ENCODE measurements around the gene FLNA.
A peak's percentile ranks its signal among the peaks of the same experiment; 100 is the strongest.
"Not testable (repeated sequence)": the region's sequence is repeated elsewhere in the genome, so short reads cannot be mapped to it uniquely, and the experiment has no call there.

The FLNA gene

DNA sequence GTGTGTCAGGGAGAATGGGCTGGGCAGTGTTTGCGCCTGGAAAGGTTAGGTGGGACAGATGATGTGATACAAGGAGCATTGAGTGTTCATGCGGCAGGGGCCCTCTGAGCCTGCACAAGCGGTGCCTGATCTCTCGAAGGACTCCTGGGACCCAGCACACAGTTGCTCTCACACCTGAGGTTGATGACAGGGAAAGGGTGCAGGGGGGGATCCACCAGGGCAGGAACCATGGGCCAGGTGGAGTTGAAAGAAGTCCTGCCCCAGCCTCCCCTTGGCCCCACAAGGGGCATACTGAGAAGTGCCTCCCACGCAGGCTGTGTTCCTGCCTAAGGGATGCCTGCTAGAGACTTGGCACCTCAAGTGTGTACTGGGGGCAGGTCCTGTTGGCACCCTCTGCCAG is 45.8 kb downstream of the FLNA start:
- DNase-seq = no peak

DNA sequence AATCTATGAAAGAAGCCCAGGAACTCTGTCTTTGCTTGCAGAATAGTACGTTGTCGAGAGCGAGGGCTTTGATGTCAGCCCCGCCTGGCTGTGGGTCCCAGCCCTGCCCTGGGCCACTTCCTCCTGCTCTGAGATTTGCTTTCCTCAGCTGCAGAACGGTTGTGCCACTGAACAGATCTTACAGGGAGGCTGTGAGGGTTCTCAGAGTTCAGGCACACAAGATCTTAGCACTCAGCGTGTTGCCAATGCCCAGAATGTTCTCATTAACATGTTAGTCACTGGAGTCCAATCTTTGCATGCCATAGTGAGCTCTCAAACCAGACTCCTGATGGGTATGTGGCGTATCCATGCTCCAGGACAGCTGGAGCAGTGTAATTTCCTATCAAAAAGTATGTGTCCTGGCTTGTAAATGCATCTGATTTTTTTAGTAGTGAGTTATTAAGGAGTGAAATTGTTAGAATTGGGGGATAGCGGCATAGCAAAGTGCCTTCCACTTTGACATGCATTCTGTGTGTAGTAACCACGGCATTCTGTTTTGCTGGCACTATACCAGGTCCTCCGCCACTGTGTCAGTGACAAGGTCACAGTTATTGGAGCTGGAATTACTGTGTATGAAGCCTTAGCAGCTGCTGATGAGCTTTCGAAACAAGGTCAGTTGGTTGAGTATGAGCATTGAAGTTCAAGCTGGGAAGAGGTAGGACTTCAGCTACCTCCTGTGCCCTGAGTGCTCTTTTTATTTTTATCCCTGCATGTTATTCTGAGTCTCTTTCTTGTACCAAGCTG is 47.2 kb downstream of the FLNA start:
- no peak for DNase-seq

DNA sequence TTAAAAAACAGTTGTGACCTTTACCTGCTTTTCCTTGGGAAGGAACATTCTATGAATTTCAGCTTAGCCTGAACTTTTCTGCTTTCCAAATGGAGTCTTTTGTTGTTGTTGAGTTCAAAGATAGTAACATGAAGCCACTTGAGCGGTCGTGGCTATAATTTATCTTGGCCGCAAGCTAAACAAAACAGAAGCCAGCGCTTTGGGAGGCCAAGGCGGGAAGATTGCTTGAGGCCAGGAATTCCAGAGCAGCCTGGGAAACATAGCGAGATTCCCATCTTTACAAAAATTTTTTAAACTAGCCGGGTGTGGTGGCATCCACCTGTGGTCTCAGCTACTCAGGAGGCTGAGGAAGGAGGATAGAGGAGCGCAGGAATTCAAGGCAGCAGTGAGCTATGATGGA is 48.9 kb downstream of the FLNA start:
- no peak for DNase-seq

DNA sequence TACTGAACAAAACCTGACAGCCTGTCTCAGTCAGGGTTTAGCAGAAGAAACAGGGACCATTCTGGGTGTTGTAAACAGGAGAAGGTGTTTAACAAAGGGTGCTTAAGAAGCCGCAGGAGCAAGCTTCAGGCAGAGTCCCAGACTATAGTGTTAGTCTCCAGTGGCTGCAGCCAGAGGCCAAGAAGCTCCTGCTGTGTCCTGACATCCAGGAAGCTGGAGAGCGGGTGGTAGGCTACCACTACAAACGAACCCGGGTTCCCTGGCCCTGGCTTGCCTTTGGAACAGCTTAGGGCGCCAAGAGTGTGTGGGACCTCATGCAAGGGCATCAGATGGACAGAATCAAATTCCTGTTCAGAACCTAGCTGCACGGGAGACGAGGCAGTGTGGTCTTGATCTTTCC is 50.9 kb downstream of the FLNA start:
- DNase-seq = no peak

DNA sequence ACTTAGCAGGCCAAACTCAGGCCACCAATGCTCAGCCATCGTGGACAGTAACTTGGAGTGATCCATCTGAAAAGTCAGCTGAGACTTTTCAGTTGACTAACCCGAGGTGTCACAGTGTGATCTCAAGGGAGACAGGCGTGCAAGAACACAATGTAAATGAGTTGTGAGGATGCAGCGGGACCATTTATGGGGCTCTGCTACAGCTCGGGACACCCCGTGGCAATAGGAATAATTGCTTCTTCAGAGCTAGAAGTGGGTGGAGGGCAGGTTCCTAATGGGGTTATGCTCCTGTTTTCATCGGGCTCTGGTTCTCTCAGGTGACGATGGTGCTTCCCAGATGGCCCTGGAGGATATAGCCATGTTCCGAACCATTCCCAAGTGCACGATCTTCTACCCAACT is 51.5 kb downstream of the FLNA start:
- DNase-seq = no peak

DNA sequence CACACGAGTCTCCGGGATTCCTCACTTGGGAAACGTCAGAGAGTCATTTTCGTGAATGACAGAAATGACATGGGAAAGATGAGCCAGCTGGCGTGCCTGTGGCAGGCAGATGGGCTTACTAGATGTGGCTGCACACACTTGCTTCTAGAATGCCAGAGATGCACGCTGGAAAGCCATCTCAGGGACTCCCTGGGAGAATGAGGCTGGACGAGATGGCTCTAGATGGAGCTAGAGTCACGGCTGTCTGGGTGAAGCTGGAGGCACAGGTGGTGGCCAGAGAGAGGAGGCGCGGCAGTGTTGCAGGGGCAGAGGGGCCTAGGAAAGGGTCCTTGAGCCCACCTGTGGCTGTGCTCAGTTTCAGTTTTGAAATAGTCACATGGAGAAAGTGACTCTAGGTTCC is 52.8 kb downstream of the FLNA start:
- DNase-seq = no peak

DNA sequence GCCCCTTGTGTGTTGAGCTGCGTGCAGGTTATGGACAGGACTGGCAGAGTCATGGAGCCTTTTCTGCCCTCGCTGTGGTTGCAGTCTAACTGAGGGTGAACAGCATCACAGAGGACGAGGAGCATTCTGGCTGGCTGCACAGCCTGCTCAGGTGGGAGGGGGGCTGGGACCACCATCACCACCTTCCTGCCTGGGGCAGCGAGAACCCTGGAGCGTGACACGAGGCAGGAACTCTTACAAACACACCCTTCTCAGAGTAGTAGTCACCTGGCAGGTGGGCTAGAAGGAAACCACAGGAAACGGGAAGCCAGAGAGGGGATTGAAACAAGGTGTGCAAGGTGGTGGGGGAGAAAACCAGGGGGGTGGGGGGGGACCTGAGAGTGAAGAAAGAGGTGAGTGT is 53.3 kb downstream of the FLNA start:
- DNase-seq = no peak

DNA sequence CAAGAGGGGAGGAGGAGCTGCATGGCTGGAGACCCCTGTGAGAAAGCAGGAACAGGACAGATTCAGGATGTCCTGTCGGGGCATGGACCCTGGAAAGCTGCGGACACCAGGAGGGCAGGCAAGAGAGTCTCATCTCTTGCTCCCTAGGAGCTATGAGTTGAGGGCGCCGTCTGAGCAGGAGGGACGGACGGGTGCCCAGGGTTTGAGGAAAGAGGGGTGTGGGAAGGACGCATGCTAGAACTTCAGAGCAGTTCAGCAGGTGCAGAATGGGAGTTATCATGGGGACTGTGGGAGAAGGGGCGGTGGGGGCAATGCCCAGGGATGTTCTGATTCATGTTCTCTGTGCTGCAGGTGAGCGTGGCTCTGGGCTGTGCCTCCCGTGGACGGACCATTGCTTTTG is 54.0 kb downstream of the FLNA start:
- DNase-seq = no peak

DNA sequence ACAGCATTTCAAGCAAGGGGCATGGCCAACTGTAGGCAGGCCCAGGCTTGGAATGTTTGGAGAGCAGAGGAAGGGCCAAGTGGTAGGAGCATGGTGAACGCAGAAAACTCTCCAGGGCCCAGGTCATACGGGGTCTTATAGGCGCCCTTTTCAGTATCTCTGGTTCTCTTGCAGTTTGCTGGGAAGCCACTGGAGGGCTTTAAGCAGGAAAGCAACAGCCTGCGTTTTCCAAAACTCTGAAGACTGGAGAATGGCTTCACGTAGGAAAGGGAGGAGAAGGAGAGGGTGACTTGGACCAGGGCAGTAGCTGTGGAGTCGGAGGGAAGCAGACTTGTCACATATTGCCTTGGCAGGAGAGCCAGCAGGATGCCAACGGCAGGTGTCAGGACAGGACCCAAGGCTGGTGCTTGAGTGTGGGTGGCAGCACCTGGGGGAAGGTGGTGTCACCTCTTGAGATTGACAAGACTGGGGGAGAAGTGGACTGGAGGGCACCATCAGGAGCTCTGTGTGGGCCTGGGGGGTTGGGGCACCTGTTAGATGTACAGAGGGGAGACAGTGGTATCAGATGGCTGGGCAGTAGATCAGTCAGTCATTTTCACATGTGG is 56.9 kb downstream of the FLNA start:
- DNase-seq = peak; percentile 11

DNA sequence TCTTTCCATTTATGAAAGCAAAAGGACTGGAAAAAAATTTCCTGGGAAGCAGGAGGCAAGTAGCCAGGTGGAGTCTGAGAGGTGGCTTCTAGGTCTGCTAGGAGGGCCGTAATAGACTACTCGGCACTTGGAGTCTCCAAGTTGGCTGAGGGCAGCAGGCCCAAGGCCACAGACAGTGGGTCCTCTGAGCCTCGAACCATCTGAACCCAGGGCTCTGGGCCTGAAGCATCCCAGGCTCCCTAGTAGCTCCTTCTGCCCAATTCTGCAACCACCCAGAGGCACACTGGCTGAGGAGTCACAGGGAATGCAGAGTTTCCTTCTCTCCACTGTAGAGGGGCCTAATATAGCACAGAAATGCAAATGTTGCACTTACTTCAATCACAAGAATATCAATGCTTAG is 59.0 kb downstream of the FLNA start:
- DNase-seq = no peak

DNA sequence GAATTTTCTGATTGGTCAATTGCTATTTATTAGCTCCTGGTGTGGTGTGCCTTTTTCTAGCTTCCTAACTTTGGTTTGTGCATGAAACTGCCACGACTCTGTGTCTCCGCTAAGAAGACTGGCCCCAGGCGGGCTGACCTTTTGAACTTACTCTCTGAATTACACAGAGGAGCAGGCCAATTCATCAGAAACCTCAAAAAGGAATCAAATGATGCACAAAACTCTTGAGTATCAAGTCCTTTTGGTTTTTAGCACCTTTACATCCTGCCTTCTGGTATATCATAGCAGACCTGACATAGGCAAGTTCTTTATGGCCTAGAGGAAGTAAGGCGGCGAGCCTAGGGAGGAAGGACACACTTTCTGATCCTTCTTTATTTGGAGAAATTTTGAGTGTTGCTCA is 61.3 kb downstream of the FLNA start:
- peak; percentile 9 for DNase-seq

DNA sequence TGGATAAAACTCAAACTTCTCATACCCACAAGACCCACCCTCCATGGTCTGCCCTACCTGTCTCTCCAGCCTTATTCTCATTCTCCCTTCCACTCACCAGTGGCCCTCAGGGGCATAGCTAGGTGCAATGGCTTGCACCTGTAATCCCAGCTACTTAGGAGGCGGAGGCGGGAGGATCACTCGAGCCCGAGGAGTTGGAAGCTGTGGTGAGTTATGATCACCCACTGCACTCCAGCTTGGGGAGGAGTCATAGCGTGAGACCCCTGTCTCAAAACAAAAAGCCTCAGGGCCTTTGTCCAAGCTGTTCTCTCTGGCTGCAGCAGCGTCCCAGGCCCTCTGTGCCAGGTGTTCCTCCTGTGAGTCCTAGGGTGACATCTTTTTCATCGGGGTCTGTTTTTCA is 62.3 kb downstream of the FLNA start:
- no peak for DNase-seq

DNA sequence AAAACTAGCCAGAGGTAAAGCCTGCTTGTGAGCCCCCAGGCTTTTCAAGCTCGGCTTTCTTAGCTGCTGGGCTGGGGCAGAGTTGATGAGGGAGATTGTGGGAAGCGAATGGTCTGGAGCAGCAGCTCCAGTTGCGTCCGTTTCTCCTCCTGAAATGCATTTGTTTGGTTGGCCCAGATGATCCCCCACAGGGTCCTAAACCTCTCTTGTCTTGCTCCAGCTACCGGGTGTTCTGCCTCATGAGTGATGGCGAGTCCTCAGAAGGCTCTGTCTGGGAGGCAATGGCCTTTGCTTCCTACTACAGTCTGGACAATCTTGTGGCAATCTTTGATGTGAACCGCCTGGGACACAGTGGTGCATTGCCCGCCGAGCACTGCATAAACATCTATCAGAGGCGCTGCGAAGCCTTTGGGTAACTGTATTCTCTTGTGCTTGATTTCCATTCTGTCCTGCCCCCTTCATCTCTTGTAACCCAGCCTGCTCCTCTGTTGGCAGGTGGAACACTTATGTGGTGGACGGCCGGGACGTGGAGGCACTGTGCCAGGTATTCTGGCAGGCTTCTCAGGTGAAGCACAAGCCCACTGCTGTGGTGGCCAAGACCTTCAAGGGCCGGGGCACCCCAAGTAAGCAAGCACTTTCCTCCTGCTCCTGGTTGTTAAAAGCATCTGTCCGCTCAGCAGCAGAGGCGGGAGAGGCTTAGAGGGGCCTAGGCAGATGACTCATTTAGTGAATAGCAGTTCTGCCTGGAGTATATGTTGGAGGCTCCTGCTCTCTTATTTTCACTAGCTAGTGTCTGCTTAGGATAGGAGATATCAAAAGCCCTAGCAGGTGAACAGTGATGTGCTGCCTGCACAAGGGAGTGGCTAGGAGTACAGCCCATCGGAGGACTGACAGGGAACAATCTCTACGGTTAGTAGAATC is 63.6 kb downstream of the FLNA start:
- no peak for DNase-seq

DNA sequence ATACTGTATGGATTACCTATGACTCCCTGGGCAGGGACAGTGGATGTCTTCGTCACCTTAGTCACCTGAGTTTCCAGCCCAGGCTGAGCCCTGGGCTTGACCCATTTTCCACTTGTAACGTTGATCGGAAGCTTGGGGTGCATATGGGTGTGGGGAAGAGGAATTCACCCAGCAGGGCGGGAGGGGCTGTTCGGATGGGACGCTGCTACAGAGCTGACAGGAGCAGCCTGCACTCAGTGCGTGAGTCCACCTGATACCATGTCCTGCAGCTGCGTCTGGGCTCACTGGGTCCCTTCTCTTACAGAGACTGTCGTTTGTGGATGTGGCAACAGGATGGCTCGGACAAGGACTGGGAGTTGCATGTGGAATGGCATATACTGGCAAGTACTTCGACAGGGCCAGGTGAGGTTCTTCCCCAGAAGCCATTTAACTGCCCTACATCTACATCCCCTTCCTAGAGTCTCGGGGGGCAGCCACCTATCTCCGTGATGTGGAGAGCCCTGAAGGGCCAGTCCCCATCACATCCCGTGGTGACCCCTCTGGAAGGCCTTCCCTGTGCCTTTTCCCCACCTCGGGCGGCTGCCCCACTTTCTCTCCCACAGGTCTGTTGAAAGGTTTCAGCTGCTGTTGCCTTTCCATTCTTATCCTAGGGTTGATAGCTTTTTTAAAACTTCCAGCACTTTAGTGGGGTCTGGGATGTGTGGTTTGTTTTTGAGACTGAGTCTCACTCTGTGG is 65.2 kb downstream of the FLNA start:
- no peak for DNase-seq

DNA sequence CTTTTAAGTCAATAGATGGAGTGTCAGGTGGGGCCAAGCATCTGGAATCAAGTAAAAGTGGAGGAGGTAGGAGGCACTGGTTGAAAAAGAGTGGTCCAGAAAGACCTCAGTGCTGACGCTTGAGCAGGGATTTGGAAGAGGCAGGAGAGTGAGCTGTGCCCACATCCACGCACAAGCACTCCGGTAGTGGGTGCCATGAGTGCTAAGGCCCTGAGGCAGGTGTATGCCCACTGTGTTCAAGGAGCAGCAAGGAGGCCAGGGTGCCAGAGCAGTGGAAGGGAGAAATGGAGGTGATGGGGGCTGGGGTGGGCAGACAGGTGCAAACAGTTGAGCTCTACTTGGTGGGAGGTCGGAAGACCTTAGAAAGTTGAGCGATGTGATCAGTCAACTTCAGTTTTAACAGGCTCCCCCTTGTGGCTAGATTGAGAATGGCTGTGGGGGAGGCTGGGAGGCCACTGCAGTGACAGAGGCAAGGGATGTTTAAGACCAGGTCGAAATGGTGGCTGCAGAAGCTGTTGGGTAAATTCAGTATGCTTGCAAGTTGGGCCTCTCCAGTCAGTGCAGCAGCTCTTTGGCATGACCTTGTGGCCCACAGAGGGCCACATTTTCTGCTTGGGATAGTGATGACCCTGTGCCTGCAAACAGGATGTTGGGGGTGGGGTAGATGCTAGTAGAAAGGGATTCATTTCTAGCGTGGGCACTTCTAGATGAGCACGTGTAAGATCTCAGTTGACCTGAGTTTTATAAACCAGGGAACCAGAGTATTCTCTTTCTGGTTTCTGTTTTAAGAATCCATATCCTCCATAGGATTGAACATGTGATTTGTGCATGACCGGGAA is 66.1 kb downstream of the FLNA start:
- DNase-seq = peak; percentile 70

DNA sequence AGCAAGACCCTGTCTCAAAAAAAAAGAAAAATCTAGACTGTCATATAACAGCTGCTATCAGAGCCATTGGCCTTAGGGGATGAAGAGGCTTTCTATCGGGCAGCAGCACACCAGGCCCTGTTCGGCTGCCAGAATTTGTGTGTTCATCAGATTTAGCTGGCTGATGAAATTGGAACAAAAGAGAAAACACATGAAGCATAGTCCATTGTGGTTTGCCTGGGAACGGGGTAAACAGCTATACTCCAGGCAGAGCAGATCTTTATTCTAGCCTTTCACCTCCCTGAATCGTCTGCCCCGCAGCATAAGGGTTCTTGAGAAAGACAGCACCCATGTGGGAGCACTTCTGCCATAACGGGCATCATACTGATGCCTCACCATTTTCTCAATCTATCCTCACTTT is 67.2 kb downstream of the FLNA start:
- DNase-seq = no peak

DNA sequence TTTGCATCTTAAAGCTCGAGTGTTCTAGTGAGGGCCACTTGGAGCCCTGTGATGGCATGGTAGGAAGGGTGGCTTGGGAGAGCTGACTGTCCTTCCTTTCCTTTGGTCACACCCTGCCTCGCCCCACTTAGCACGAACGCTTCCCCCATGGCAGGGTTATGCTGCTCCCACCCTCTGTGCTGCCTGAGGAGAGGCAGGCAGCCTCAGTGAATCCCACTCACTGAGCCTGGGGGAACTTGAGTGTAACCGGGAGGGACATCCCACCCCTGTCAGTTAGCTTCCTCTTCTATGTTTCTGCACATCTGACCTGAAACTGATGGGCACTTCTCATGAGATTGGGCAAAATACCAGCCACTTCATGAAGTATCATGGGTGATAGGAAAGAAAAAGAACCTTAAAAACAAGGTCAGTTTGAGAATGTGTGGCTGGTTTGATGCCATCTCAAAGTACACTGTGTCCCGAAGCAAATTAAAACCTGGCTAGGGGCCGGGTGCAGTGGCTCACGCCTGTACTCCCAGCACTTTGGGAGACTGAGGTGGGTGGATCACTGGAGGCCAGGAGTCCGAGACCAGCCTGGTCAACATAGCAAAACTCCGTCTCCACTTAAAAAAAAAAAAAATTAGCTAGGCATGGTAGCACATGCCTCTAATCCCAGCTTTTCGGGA is 68.8 kb downstream of the FLNA start:
- peak; percentile 52 for DNase-seq

DNA sequence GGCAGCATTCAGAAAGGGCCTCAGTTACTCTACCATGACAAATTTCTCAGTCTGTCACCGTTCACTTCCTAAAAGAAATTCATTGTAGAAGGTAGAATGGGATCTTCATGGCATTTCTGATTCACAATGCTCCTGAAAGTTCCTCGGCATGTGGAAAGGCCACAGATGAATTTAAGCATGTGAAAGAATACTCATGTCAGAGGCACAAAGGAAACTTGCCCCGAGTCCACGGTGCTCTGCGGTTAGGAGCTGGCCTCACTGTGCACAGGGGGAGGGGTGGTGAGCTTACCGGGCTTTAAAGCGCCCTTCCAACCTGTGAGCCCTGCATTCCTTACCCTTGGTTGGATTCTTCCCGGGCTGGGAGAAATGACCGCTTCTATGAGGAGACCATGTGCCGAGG is 69.6 kb downstream of the FLNA start:
- DNase-seq = no peak

DNA sequence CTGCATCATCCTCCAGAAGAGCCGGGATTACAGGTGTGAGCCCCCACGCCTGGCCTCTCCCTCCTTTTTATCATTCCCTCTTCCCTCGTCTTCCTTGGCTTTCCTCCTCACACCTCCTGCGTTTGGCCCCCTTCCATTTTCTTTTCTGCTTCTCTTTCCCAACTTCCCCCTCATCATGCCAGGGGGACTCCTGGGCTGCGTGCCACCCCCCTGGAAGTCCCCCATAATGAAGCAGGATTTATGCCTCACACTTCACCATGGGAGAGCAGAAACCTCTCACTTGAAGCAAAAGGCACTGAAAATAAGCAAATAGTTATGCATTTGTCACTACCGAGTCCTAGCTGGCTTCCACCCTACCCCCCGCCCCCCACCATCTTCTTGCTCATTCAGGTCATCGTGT is 71.0 kb downstream of the FLNA start:
- no peak for DNase-seq

DNA sequence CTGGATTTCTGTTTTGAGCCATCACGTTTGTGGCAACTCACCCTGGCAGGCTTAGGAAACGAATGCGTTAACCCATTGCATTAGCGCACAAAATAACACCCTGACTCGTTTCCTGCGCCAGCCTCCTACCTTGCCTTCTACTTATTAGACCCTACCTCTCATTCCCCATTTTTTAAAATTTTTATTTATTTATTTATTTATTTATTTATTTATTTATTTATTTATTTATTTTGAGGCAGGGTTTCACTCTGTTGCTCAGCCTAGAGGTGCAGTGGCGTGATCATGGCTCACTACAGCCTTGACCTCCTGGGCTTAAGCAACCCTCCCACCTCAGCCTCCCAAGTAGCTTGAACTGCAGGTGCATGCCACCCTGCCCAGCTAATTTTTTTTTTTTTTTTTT is 71.4 kb downstream of the FLNA start:
- DNase-seq = not testable (repeated sequence)

DNA sequence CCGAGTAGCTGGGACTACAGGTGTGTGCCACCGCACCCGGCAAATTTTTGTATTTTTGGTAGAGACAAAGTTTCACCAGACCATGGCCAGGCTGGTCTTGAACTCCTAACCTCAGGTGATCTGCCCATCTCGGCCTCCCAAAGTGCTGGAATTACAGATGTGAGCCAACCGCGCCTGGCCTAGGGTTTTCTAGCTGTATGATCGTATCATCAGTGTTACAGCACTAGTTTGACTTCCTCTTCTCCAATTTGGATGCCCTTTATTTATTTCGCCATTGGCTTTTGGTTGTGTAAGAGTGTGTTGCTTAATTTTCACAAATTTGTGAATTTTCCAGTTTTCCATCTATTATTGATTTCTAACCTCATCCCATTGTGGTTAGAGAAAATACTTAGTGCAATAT is 73.6 kb downstream of the FLNA start:
- DNase-seq = peak; percentile 83

Measured in inflammatory macrophage treated with lipopolysaccharide for 4 hours (primary cell).